Neutrophil (primary cell): ENCODE data around the gene RMDN3.

Source experiments
- H3K27ac ChIP-seq: fragments of 200-600 bp; sonication (generic); 2 replicates; pipeline ENCODE4 v1.5.1; 2016; ENCODE audit warnings: mild to moderate bottlenecking, moderate library complexity
- H3K27me3 ChIP-seq: fragments of 200-600 bp; sonication (generic); 2 replicates; pipeline ENCODE4 v1.6.0; 2016; ENCODE audit warnings: mild to moderate bottlenecking
- H3K36me3 ChIP-seq: fragments of 200-600 bp; sonication (generic); 2 replicates; pipeline ENCODE4 v1.5.1; 2017
- H3K4me1 ChIP-seq, 2 experiments: fragments of 200-600 bp in 1 of 2; sonication (generic) in 1 of 2; 1 replicate in 1 of 2; 2 replicates in 1 of 2; pipeline versions ENCODE4 v1.5.1 to v1.6.1; 2013 to 2016; ENCODE audit warnings: low read depth in 1 of 2, low read length in 1 of 2, mild to moderate bottlenecking in 1 of 2, moderate library complexity in 1 of 2; ENCODE audit not compliant: control insufficient read depth in 1 of 2, insufficient read depth in 1 of 2
- H3K4me3 ChIP-seq, 2 experiments: fragments of 200-600 bp in 1 of 2; sonication (generic) in 1 of 2; 1 replicate in 1 of 2; 2 replicates in 1 of 2; pipeline ENCODE4 v1.5.1; 2013 to 2016; ENCODE audit warnings: low read depth in 1 of 2, low read length in 1 of 2, mild to moderate bottlenecking in 1 of 2, moderate library complexity in 1 of 2
- H3K9me3 ChIP-seq: fragments of 200-600 bp; sonication (generic); 2 replicates; pipeline ENCODE4 v1.5.1; 2016
- TF ChIP-seq, protein P1 (sequence below): fragments of 200-600 bp; sonication (generic); IDR thresholded peaks from 2 replicates; pipeline ENCODE4 v1.5.1; 2016; ENCODE audit warnings: antibody characterized with exemption

Gene RMDN3

DNA sequence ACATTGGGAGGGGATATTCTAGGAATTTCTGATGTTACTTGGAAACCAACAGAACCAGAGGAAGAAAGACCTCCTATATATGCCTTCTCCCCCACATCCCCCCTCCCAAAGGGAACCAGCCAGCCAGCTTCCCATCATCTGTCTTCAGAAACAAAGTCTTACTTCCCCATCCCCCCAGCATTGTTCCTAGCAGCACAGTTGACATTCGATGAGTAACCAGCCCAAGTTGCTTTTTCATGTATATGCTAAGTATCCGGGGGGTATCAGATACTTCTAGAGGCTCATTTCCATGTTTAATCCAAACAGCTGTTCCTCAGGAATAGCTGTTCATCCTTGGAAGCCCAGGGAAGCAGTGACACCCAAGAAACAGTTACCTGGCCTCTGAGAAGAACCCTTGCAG, 16.0 kb downstream of the RMDN3 start:
- no peak overlapping the region for H3K27ac ChIP-seq
- no peaks in the 10 kb centered on the region for H3K27me3 ChIP-seq
- TF ChIP-seq, protein P1, sequence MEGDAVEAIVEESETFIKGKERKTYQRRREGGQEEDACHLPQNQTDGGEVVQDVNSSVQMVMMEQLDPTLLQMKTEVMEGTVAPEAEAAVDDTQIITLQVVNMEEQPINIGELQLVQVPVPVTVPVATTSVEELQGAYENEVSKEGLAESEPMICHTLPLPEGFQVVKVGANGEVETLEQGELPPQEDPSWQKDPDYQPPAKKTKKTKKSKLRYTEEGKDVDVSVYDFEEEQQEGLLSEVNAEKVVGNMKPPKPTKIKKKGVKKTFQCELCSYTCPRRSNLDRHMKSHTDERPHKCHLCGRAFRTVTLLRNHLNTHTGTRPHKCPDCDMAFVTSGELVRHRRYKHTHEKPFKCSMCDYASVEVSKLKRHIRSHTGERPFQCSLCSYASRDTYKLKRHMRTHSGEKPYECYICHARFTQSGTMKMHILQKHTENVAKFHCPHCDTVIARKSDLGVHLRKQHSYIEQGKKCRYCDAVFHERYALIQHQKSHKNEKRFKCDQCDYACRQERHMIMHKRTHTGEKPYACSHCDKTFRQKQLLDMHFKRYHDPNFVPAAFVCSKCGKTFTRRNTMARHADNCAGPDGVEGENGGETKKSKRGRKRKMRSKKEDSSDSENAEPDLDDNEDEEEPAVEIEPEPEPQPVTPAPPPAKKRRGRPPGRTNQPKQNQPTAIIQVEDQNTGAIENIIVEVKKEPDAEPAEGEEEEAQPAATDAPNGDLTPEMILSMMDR: no peak
- no peaks in the 10 kb centered on the region for H3K4me1 ChIP-seq
- H3K36me3 ChIP-seq: peaks cover 84% of the 10 kb centered on the region
- H3K9me3 ChIP-seq: no peaks in the 10 kb centered on the region
- H3K4me3 ChIP-seq: no peak overlapping the region

DNA sequence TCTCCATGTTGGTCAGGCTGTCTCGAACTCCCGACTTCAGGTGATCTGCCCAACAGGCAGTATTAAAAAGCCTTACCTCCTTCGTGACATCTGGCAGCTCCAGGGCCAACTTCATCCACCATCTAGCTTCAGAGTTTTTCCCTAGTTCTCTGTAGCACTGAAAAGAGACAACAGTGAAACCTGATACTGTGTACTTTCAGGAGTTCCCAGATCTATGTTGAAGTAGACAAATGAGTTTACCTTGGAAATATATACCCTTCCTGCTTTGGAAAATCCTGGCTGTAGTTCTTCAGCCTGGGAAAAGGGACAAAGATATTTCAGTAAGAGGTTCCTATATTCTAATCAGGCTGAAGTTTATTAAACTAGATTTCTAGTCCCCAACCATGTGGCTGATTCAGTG, 18.0 kb downstream of the RMDN3 start:
- Histone ChIP-seq H3K27ac (no peak overlapping the region), H3K27me3 (no peaks in the 10 kb centered on the region), H3K4me1 (no peaks in the 10 kb centered on the region), H3K36me3 (peaks cover 87% of the 10 kb centered on the region), H3K9me3 (no peaks in the 10 kb centered on the region), H3K4me3 (no peak overlapping the region)
- TF ChIP-seq, protein P1: no peak

DNA sequence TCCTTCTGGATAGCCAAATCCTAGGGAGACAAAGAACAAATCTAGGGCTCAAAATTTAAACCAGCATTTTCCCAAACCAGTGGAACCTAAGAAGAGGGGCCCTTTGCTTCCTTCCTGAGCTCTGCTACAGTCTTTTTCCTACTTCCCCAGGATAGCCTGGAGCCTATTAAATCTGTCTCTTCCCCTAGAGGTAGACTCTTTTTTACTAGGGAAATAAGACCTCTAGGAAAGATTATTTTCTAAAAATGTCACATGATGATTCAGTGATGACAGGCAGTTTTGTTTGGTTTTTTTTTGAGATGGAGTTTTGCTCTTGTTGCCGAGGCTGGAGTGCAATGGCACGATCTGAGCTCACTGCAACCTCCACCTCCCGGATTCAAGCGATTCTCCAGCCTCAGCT, 18.5 kb downstream of the RMDN3 start:
- Histone ChIP-seq H3K9me3 (no peaks in the 10 kb centered on the region), H3K36me3 (peaks cover 89% of the 10 kb centered on the region), H3K4me3 (no peak overlapping the region), H3K4me1 (no peaks in the 10 kb centered on the region), H3K27me3 (no peaks in the 10 kb centered on the region), H3K27ac (no peak overlapping the region)
- TF ChIP-seq, protein P1: no peak

DNA sequence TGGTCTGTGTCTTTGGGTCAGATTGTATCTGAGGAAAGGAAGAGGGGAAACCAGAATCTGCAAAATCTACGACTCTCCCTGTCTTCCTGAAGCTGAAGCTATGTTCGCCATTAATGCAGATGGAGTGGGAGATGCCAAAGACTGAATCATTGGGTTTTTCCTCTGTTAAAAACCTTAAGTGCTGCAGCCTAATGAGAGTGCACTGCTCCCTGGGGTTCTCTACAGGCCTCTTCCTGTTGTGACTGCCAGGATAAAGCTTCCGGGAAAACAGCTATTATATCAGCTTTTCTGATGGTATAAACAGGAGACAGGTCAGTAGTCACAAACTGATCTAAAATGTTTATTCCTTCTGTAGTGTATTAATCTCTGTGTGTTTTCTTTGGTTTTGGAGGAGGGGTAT, 24.0 kb downstream of the RMDN3 start:
- no peak overlapping the region for H3K27ac ChIP-seq
- H3K27me3 ChIP-seq: no peaks in the 10 kb centered on the region
- no peaks in the 10 kb centered on the region for H3K9me3 ChIP-seq
- no peak overlapping the region for H3K4me3 ChIP-seq
- H3K36me3 ChIP-seq: peaks cover 61% of the 10 kb centered on the region
- TF ChIP-seq, protein P1: no peak
- H3K4me1 ChIP-seq: no peaks in the 10 kb centered on the region

DNA sequence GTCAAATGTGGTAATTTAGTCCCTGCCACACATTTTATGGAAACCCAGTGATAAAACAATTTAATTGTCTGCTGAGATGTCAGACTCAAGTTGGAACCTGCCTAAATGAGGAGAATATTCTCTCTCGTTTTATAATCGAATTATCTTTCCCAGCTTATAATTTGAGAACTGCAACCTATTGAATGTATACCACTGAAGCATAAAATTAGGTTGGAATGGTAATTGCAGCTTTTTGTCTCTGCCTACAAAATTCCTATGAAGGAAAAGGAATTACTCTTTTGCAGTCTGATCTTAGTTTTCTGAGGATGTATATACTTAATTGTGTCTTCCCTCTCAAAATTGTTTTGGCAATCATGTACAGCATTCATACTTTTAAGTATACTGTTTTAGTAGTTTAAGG, 31.1 kb downstream of the RMDN3 start:
- no peak overlapping the region for H3K27ac ChIP-seq
- no peaks in the 10 kb centered on the region for H3K27me3 ChIP-seq
- H3K9me3 ChIP-seq: no peaks in the 10 kb centered on the region
- H3K4me1 ChIP-seq: no peaks in the 10 kb centered on the region
- no peak overlapping the region for H3K4me3 ChIP-seq
- peaks cover 25% of the 10 kb centered on the region for H3K36me3 ChIP-seq
- TF ChIP-seq, protein P1: no peak

DNA sequence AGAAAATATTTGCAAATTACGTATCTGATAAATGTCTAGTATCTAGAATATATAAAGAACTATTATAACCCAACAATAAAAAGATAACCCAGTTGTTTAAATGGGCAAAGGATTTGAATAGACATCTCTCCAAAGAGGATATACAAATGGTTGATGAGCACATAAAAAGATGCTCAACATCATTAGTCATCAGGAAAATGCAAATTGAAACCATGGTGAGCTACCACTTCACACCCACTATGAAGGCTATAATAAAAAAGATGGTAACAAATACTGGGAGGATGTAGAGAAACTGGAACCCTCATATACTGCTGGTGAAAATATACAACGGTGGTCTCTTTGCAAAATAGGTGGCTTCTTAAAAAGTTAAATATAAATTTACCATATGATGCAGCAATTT, 32.1 kb downstream of the RMDN3 start:
- TF ChIP-seq, protein P1: no peak
- Histone ChIP-seq H3K9me3 (no peaks in the 10 kb centered on the region), H3K27ac (no peak overlapping the region), H3K36me3 (peaks cover 31% of the 10 kb centered on the region), H3K4me3 (no peak overlapping the region), H3K4me1 (no peaks in the 10 kb centered on the region), H3K27me3 (no peaks in the 10 kb centered on the region)
